GM19238 (cell line): ENCODE data around the gene DDX23.

ENCODE experiments used
- DNase-seq: peaks from one replicate; pipeline ENCODE4 v3.0.0; 2011; ENCODE audit warnings: low spot score; ENCODE audit not compliant: insufficient read length

DDX23 gene

GRCh38 chr12:48800457-48800856 is 51.5 kb downstream of the DDX23 start:
- no peak for DNase-seq

GRCh38 chr12:48796976-48797375 is 55.0 kb downstream of the DDX23 start:
- DNase-seq: no peak

GRCh38 chr12:48795550-48796455 is 56.2 kb downstream of the DDX23 start:
- DNase-seq: peak; percentile 53

- no peak for DNase-seq
Measured at GRCh38 chr12:48794870-48795269, 57.1 kb downstream of the DDX23 start.

- DNase-seq: no peak
Measured at GRCh38 chr12:48793696-48794095, 58.3 kb downstream of the DDX23 start.

GRCh38 chr12:48789858-48790326 is 62.1 kb downstream of the DDX23 start:
- no peak for DNase-seq

- peak; percentile 73 for DNase-seq
Measured at GRCh38 chr12:48788854-48789775, 62.8 kb downstream of the DDX23 start, which contains the start of gene ADCY6. ADCY6 (minus strand) TSS chr12:48789089; CDS start chr12:48783434, 5,655 bp downstream.

- no peak for DNase-seq
Measured at GRCh38 chr12:48788524-48788853, 63.5 kb downstream of the DDX23 start.

- DNase-seq: no peak
Measured at GRCh38 chr12:48787791-48788523, 64.0 kb downstream of the DDX23 start.

GRCh38 chr12:48786591-48787544 is 65.1 kb downstream of the DDX23 start:
- no peak for DNase-seq

GRCh38 chr12:48783432-48783831 is 68.5 kb downstream of the DDX23 start:
- no peak for DNase-seq

GRCh38 chr12:48782457-48783395 is 69.2 kb downstream of the DDX23 start:
- DNase-seq: no peak

GRCh38 chr12:48781750-48782456 is 70.1 kb downstream of the DDX23 start:
- no peak for DNase-seq

GRCh38 chr12:48780381-48781025 is 71.5 kb downstream of the DDX23 start:
- DNase-seq: no peak

- no peak for DNase-seq
Measured at GRCh38 chr12:48779869-48780268, 72.1 kb downstream of the DDX23 start.
